Measurements from ENCODE around the gene PEX26. TPM values are rescaled to one million over a fixed set of nuclear protein-coding genes. Genes with fewer than 3 reads are reported as not detected.

PEX26 gene
- total RNA-seq, 2 experiments from 2014 or later: 57.8 to 59.7 TPM

DNA sequence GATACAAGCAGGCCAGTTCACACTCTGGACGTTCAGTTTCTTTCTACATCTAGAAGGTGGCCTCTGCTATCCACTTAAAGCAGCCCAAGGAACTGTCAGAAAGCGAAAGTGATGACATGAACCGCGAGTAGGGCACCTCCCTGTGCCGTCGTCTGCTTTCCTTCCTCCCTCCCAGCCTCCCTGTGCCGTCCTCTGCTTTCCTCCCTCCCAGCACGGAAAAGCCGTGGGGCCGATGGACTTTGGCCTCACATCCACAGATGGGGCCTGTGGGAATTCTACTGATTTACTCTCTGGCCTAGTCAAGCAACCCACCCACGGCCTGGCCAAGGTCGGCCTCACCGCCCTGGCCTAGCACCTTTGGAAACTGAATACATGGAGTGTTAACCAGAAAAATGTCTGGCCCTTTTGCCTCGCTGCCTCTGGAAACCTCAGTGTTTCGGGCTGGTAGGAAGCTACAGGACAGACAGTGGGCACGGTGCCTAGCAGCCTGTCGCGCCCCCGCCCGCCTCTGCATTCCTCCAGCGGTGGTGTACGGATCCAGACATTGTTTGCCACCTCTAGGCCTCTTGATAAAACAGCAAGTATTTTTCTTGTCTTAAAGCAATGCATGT lies 14.2 kb downstream of the PEX26 start:
- TF ChIP-seq, protein P1, sequence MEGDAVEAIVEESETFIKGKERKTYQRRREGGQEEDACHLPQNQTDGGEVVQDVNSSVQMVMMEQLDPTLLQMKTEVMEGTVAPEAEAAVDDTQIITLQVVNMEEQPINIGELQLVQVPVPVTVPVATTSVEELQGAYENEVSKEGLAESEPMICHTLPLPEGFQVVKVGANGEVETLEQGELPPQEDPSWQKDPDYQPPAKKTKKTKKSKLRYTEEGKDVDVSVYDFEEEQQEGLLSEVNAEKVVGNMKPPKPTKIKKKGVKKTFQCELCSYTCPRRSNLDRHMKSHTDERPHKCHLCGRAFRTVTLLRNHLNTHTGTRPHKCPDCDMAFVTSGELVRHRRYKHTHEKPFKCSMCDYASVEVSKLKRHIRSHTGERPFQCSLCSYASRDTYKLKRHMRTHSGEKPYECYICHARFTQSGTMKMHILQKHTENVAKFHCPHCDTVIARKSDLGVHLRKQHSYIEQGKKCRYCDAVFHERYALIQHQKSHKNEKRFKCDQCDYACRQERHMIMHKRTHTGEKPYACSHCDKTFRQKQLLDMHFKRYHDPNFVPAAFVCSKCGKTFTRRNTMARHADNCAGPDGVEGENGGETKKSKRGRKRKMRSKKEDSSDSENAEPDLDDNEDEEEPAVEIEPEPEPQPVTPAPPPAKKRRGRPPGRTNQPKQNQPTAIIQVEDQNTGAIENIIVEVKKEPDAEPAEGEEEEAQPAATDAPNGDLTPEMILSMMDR (IDR thresholded peaks at IDR 0.05): no peak
- peaks cover 51% of the 10 kb centered on the region for H3K36me3 Mint-ChIP-seq (ENCODE audit: low read depth)
- DNase-seq (peak; percentile 32), ATAC-seq (peak; percentile 43)
- peaks cover 3% of the 10 kb centered on the region for H3K9me3 Mint-ChIP-seq
- H3K27ac Mint-ChIP-seq: peak overlapping the region; percentile 52
- intact Hi-C loops (cut with micrococcal nuclease): no loop called here
- POLR2A ChIA-PET: interaction anchor here (0.6 to 0.9 kb wide), 3 partner anchors 13 to 55 kb away, joined by 3 to 5 read pairs (median 4); no protein-coding TSS in a partner anchor
- peak overlapping the region; percentile 4 for H3K4me3 Mint-ChIP-seq
- peaks cover 23% of the 10 kb centered on the region for H3K4me1 Mint-ChIP-seq (ENCODE audit: low read depth)
- no peaks in the 10 kb centered on the region for H3K27me3 Mint-ChIP-seq
- CTCF ChIA-PET: interaction anchor here (1.6 kb wide), 1 partner anchor 12 kb away, joined by 4 read pairs; no protein-coding TSS in a partner anchor

DNA sequence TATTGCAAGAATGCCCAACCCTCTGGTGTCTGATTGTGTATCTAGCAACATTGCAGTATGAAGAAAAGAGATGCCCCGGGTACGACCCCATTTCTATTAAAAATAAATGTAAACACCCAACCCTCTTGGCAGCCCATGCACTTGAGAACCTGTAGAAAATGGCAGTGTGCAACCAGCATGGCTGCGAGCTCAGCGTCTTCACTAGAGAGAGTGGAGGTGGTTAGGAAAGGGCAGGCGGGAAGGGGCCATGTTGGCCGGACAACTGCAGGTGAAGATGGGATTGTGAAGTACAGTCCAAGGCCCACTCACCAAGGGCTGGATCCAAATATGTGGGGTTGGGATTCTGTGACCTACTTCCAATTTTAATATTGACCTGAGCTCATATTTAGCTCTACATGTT lies 15.9 kb downstream of the PEX26 start:
- H3K4me1 Mint-ChIP-seq (ENCODE audit: low read depth): peaks cover 21% of the 10 kb centered on the region
- H3K27ac Mint-ChIP-seq: no peak overlapping the region
- ATAC-seq: no peak
- no peak for DNase-seq
- POLR2A ChIA-PET: interaction anchor here (0.7 to 1.0 kb wide), 2 partner anchors 10 to 1138 kb away, joined by 3 to 4 read pairs; no protein-coding TSS in a partner anchor
- TF ChIP-seq, protein P1 (IDR thresholded peaks at IDR 0.05): no peak
- CTCF ChIA-PET: interaction anchor here (1.2 kb wide), 1 partner anchor 14 kb away, joined by 4 read pairs; no protein-coding TSS in a partner anchor
- H3K36me3 Mint-ChIP-seq (ENCODE audit: low read depth): peaks cover 47% of the 10 kb centered on the region
- peaks cover 3% of the 10 kb centered on the region for H3K9me3 Mint-ChIP-seq
- intact Hi-C loops (cut with micrococcal nuclease): no loop called here
- H3K4me3 Mint-ChIP-seq: no peak overlapping the region
- no peaks in the 10 kb centered on the region for H3K27me3 Mint-ChIP-seq

DNA sequence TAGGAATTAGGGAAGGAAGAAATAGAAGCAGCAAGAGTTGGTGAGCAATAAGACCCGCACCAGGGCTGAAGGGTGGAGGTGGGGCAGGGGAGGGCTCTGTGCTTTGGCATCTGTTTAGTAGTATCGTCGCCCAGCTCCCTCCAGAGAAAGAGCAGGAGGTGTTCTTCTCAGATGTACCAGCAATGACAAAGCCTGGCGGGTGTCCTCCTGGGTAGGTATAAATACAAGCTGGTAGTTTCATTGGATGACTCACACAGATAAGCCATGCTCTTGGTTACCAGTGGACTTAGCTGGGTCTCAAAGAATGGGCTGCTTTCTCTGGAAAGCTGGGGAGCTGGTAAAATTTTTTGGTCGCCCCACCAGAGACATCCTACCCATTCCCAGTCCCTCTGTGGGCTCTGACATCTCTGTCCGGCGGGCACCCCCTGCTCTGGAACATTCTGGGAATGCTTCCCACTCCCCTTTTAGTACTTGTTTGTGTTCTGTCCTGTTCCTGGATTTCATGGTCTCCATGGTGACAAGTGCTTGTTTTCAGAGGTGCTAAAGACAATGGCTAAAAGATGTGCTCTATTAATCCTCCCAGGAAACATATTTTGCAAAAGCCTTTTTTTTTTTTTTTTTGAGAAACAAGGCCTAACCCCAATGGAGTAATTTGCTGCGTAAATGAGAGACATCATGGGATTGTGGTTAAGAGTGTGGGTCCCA lies 17.5 kb downstream of the PEX26 start:
- TF ChIP-seq, protein P1 (IDR thresholded peaks at IDR 0.05): no peak
- Mint-ChIP-seq H3K9me3 (peaks cover 3% of the 10 kb centered on the region), H3K27ac (no peak overlapping the region), H3K36me3 (ENCODE audit: low read depth) (peaks cover 45% of the 10 kb centered on the region), H3K4me1 (ENCODE audit: low read depth) (peaks cover 17% of the 10 kb centered on the region), H3K4me3 (no peak overlapping the region), H3K27me3 (no peaks in the 10 kb centered on the region)
- ChIA-PET POLR2A (no interaction called here), CTCF (interaction anchor here (0.6 kb wide), 1 partner anchor 19 kb away, joined by 3 read pairs; no protein-coding TSS in a partner anchor)
- intact Hi-C loops (cut with micrococcal nuclease): no loop called here
- no peak for ATAC-seq
- peak; percentile 30 for DNase-seq

DNA sequence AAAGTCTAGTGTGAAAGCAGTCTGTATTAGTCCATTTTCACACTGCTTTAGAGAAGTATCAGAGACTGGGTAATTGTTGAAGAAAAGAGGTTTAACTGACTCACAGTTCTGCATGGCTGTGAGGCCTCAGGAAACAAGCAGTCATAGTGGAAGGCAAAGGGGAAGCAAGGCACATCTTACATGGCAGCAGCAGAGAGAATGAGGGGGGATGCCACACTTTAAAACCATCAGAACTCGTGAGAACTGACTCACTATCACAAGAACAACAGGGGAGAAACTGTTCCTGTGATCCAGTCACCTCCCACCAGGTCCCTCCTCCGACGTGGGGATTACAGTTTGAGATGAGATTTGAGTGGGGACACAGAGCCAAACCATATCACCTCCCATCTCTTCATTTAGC lies 19.0 kb downstream of the PEX26 start:
- H3K27ac Mint-ChIP-seq: no peak overlapping the region
- intact Hi-C loops (cut with micrococcal nuclease): no loop called here
- H3K27me3 Mint-ChIP-seq: no peaks in the 10 kb centered on the region
- DNase-seq: peak; percentile 30
- TF ChIP-seq, protein P1 (IDR thresholded peaks at IDR 0.05): no peak
- CTCF ChIA-PET: no interaction called here
- H3K4me1 Mint-ChIP-seq (ENCODE audit: low read depth): peaks cover 10% of the 10 kb centered on the region
- POLR2A ChIA-PET: no interaction called here
- ATAC-seq: peak; percentile 62
- H3K4me3 Mint-ChIP-seq: no peak overlapping the region
- H3K9me3 Mint-ChIP-seq: peaks cover 3% of the 10 kb centered on the region
- peaks cover 44% of the 10 kb centered on the region for H3K36me3 Mint-ChIP-seq (ENCODE audit: low read depth)

DNA sequence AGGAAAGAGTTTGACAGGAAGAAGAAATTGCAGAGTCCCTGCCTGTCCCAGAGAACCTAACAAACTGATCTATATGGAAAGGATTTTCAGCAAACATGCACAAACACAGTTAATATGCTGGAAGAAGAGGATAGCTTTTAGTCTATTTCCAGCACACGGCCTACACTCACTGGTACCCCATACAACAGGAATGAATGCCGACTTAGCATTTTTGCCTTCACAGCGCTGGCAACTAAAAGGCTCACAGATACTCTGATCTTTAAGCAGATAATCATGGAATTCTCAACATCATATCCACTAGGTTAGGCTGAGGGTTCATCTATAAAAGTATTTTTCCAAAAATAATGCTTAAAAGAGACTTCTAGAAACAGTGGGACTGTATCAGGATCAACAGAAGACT lies 23.0 kb downstream of the PEX26 start:
- Mint-ChIP-seq H3K9me3 (peaks cover 6% of the 10 kb centered on the region), H3K27ac (no peak overlapping the region), H3K4me3 (no peak overlapping the region), H3K27me3 (peaks cover under 1% of the 10 kb centered on the region), H3K4me1 (ENCODE audit: low read depth) (peaks cover 20% of the 10 kb centered on the region), H3K36me3 (ENCODE audit: low read depth) (peaks cover 52% of the 10 kb centered on the region)
- CTCF ChIA-PET: interaction anchor here (0.9 to 1.3 kb wide), 2 partner anchors 23 to 24 kb away, joined by 3 read pairs; partner anchors contain the start of gene PEX26
- DNase-seq: no peak
- ATAC-seq: no peak
- intact Hi-C loops (cut with micrococcal nuclease): loop anchor here (5.0 kb wide), 1 partner anchor 47 kb away; no protein-coding TSS in a partner anchor
- TF ChIP-seq, protein P1 (IDR thresholded peaks at IDR 0.05): no peak
- POLR2A ChIA-PET: interaction anchor here (0.8 to 1.0 kb wide), 2 partner anchors 11 to 250 kb away, joined by 3 read pairs; no protein-coding TSS in a partner anchor

All from activated CD8-positive, alpha-beta T cell treated with anti-CD3 and anti-CD28 coated beads for 36 hours (primary cell).